K562 (cell line): ENCODE measurements around the gene PDE2A. TPM values are rescaled to one million over a fixed set of nuclear protein-coding genes. Genes with fewer than 3 reads are reported as not detected.

Source experiments
- ATAC-seq: fragments of 200-7000 bp; cut with Tn5 transposase; 3 replicates; pipeline ENCODE4 v1.9.1; 2020; ENCODE audit warnings: moderate library complexity
- BruUV-seq: library from RNA; stranded (reverse); fragments of 400-500 nt; replicated peaks from 2 replicates; lab custom pipeline; 2021; lab: Mats Ljungman, UMichigan
- CTCF ChIA-PET: fragments of 300-600 bp; formaldehyde crosslinking; extraction: SDS; loops from one replicate; lab custom pipeline; 2021; ENCODE audit warnings: low intra/inter-chr PET ratio; lab: Yijun Ruan, JAX
- POLR2A ChIA-PET: fragments of 300-600, 350-650 bp; sonication (Branson Sonifier 250); formaldehyde crosslinking; extraction: SDS; loops from one replicate; lab custom pipeline; 2021; ENCODE audit warnings: antibody characterized with exemption, inconsistent platforms; lab: Yijun Ruan, JAX
- DNase-seq, 4 experiments: peaks; one replicate each; pipeline versions ENCODE4 v3.0.0 to v3.0.0-alpha.2; 2011 to 2018; ENCODE audit warnings: low spot score in 3 of 4, mixed read lengths in 3 of 4; ENCODE audit errors: extremely low read depth in 1 of 4
- FAIRE-seq: peaks from 2 replicates; lab custom pipeline; 2011; peaks lifted over from hg19 to GRCh38; lab: Jason Lieb, UNC
- H2AFZ ChIP-seq: 2 replicates; pipeline ENCODE4 v1.6.0; 2011; ENCODE audit warnings: low read depth, low read length, control low read depth, inconsistent platforms
- H3K27ac ChIP-seq: fragments of 200-600 bp; 3 replicates; pipeline ENCODE4 v1.8.0; 2011; ENCODE audit warnings: low read depth, mild to moderate bottlenecking, control low read depth, inconsistent platforms, low read length, moderate library complexity, mixed read lengths; ENCODE audit errors: extremely low read depth
- H3K27me3 ChIP-seq, 2 experiments: fragments of 300-600 bp in 1 of 2; 2 replicates in 1 of 2; 3 replicates in 1 of 2; pipeline versions ENCODE4 v1.6.0 to v1.8.0; 2011; ENCODE audit warnings: inconsistent platforms in 2 of 2, low read length in 2 of 2, mild to moderate bottlenecking in 1 of 2, mixed read lengths in 1 of 2, moderate library complexity in 1 of 2; ENCODE audit not compliant: control insufficient read depth in 2 of 2, insufficient read depth in 2 of 2
- H3K36me3 ChIP-seq: fragments of 300-600 bp; 3 replicates; pipeline ENCODE4 v1.8.0; 2011; ENCODE audit warnings: mild to moderate bottlenecking, low read length, inconsistent platforms; ENCODE audit not compliant: control insufficient read depth, insufficient read depth
- H3K4me1 ChIP-seq, 2 experiments: fragments of 200-600 bp in 1 of 2; replicated peaks in 1 of 2; 2 replicates in 1 of 2; 3 replicates in 1 of 2; pipeline versions ENCODE4 v1.5.1 to v1.8.0; 2011; ENCODE audit warnings: inconsistent platforms in 2 of 2, low read length in 2 of 2, mild to moderate bottlenecking in 1 of 2, mixed read lengths in 1 of 2, moderate library complexity in 1 of 2; ENCODE audit not compliant: control insufficient read depth in 2 of 2, insufficient read depth in 2 of 2
- H3K4me2 ChIP-seq: 2 replicates; pipeline ENCODE4 v1.6.1; 2011; ENCODE audit warnings: low read length, control low read depth, inconsistent platforms, mixed read lengths; ENCODE audit not compliant: insufficient read depth
- H3K4me3 ChIP-seq: fragments of 200-600 bp; sonication (generic), shearing (Covaris generic); 2 replicates; pipeline ENCODE4 v1.5.1; 2016; ENCODE audit warnings: control low read depth, inconsistent platforms
- H3K79me2 ChIP-seq: fragments of 200-600 bp; 3 replicates; pipeline ENCODE4 v1.8.0; 2011; ENCODE audit warnings: low read length, inconsistent platforms; ENCODE audit not compliant: control insufficient read depth, insufficient read depth
- H3K9ac ChIP-seq, 2 experiments: 2 replicates each; pipeline versions ENCODE4 v1.6.0 to v1.6.1; 2011; ENCODE audit warnings: low read depth in 2 of 2, low read length in 2 of 2, control low read depth in 1 of 2, inconsistent platforms in 1 of 2, mild to moderate bottlenecking in 1 of 2, mixed read lengths in 1 of 2; ENCODE audit not compliant: insufficient read depth in 1 of 2
- H3K9me1 ChIP-seq: one replicate; pipeline ENCODE4 v1.6.0; 2011; ENCODE audit warnings: inconsistent platforms, mild to moderate bottlenecking, low read length, moderate library complexity; ENCODE audit not compliant: control insufficient read depth, insufficient read depth
- H3K9me3 ChIP-seq: replicated peaks from 2 replicates; pipeline ENCODE4 v1.5.1; 2011; ENCODE audit warnings: low read depth, low read length, inconsistent platforms; ENCODE audit not compliant: control insufficient read depth, insufficient read depth
- H4K20me1 ChIP-seq: replicated peaks from 2 replicates; pipeline ENCODE4 v1.6.1; 2011; ENCODE audit warnings: low read length, inconsistent platforms, mixed read lengths; ENCODE audit not compliant: control insufficient read depth, insufficient read depth
- MCM7 ChIP-seq, 2 experiments: fragments of 450-650 bp; IDR thresholded peaks; 2 replicates each; pipeline ENCODE4 v1.6.1; 2016 to 2018
- ZNF174 ChIP-seq: fragments of 250-450 bp; sonication (Bioruptor Pico); IDR thresholded peaks from 2 replicates; pipeline ENCODE4 v1.4.0; 2020; ENCODE audit warnings: mild to moderate bottlenecking
- WGBS: fragments of 100-300 bp; shearing (Covaris generic); methylation state at CpG from one replicate; pipeline ENCODE4 v1.1.6; 2016; ENCODE audit warnings: low coverage, mixed read lengths; ENCODE audit not compliant: insufficient coverage; ENCODE audit errors: missing lambda C conversion rate; 5-methylcytosine and 5-hydroxymethylcytosine counted together
- in situ Hi-C: fragments of 300-500 bp; cut with MboI; formaldehyde crosslinking; loops from 4 replicates; pipeline ENCODE4 v1.15.0; 2018; ENCODE audit warnings: inconsistent platforms, mixed read lengths
- intact Hi-C: fragments of 100-400 bp; cut with micrococcal nuclease; formaldehyde crosslinking; loops from 2 replicates; pipeline ENCODE4 v1.14.2; 2022
- polyA plus RNA-seq, 8 experiments: library from polyadenylated mRNA; depleted of rRNA in 4 of 8; stranded (reverse) in 5 of 8; unstranded in 3 of 8; fragments of >200 nt; fragmentation: Nextera tagmentation in 2 of 8; fragmentation: Illumina TruSeq in 1 of 8; extraction: Ambion mirVana in 2 of 8; extraction: Trizol in 1 of 8; gene quantifications; 2 replicates each; pipeline versions ENCODE4 v1.2.1 to v1.2.3, GENCODE V29; 2011 to 2014; ENCODE audit warnings: inconsistent platforms in 1 of 8, missing spikeins in 1 of 8
- total RNA-seq, 7 experiments: library from RNA; depleted of rRNA in 6 of 7; stranded (reverse); fragments of >200 nt in 6 of 7; fragmentation: Illumina TruSeq in 2 of 7; extraction: Trizol in 2 of 7; gene quantifications; 2 replicates each; pipeline versions ENCODE4 v1.2.1 to v1.2.3, GENCODE V29; 2011 to 2021; ENCODE audit warnings: low replicate concordance in 1 of 7
- TF ChIP-seq, protein P1 (sequence below), 2 experiments: fragments of 250-450 bp in 1 of 2; fragments of 450-650 bp in 1 of 2; sonication (Bioruptor Pico) in 1 of 2; IDR thresholded peaks; 2 replicates each; pipeline versions ENCODE4 v1.6.1 to v1.8.0; 2016 to 2021; ENCODE audit warnings: mild to moderate bottlenecking in 2 of 2, moderate library complexity in 2 of 2, missing compliant biosample characterization in 1 of 2, missing genetic modification characterization in 1 of 2

The PDE2A gene
- total and polyA plus RNA-seq, 9 of the 15 experiments (the other 6 are each of a cell fraction or from before 2014, with no cell fraction given): 0.07 to 15.2 (median 1.6) TPM; not detected in 1

DNA sequence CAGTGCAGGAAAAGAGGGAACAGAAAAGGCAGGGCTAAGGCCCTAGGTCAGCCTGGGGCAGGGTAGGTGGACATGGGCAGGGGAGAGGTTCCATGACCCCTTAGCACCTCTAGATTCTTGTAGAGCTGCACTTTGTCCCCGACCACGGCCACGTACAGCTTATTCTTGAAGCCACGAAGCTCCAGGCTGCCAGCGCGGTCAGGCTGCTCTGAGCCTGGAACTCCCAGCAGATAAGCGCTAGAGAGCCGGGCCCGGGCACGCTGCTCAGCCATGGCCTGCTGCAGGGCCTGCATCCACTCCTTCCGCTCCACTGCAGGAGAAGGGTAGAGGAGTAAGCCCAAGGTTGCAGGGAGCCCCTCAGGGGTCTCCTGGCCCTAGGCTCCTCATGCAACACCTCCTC, 36.1 kb upstream of the PDE2A start:
- H4K20me1 ChIP-seq: no peaks in the 10 kb centered on the region
- no peak overlapping the region; a peak in 1 of 4 replicates for H3K9ac ChIP-seq
- 85% methylated on average over 5 of the region's 11 CpGs for WGBS
- H3K4me1 ChIP-seq: peaks cover 0 to 24% of the 10 kb centered on the region in 2 experiments; a peak in 2 of 5 replicates
- no peaks in the 10 kb centered on the region for H3K79me2 ChIP-seq
- no peak overlapping the region for H3K4me3 ChIP-seq
- BruUV-seq: no TSS peak
- no peaks in the 10 kb centered on the region for H3K27me3 ChIP-seq
- intact Hi-C loops (no loop called here), in situ Hi-C loops (no loop called here)
- no peak for DNase-seq
- no peaks in the 10 kb centered on the region for H3K9me3 ChIP-seq
- no peak overlapping the region for H2AFZ ChIP-seq
- CTCF ChIA-PET: no interaction called here
- H3K4me2 ChIP-seq: no peak overlapping the region
- POLR2A ChIA-PET: interaction anchor here (0.6 kb wide), 1 partner anchor 43 kb away, joined by 3 read pairs; no protein-coding TSS in a partner anchor
- no peak for ATAC-seq
- no peak for TF ChIP-seq MCM7 (IDR thresholded peaks at IDR 0.05)
- no peak for TF ChIP-seq ZNF174 (CRISPR knock-in tag)
- TF ChIP-seq, protein P1, sequence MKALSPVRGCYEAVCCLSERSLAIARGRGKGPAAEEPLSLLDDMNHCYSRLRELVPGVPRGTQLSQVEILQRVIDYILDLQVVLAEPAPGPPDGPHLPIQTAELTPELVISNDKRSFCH (CRISPR knock-in tag; IDR thresholded peaks at IDR 0.05): no peak
- TF ChIP-seq, protein P1 (tag; IDR thresholded peaks at IDR 0.05): no peak
- TF ChIP-seq, all 486 proteins: peak for 0
- Histone ChIP-seq H3K36me3 (peaks cover 79% of the 10 kb centered on the region; the same call in 1 of the 3 replicates), H3K27ac (no peak overlapping the region), H3K9me1 (no peaks in the 10 kb centered on the region)
- no peak for FAIRE-seq
